ENCODE data around the gene APLP1.
"Not testable (repeated sequence)": the region's sequence is repeated elsewhere in the genome, so short reads cannot be mapped to it uniquely, and the experiment has no call there.

APLP1 gene

DNA sequence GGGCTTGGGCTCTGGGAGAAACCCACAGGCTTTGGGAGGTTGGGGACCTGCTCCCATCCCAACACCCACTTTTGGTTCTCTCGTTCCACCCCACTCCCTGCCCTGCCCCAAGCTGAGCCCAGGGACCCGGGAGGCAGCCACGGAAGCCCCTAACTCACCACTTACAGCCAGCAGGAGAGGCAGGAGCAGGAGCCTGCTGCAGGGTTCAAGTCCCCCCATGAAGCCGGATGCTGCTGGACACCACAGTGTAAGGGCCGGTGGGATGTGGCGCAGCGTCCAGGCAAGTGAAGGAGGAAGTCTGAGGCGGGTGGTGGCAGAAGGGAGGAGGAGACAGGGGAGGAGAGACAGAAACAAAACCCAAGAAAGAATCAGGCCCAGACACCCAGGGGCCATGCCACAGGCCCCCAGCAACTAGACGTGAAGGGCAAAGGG lies 39.7 kb downstream of the APLP1 start, which contains the start of gene TYROBP:
Gene TYROBP, minus strand, starts transcription at position 286 of the 432 bp plus-strand sequence. Its CDS starts 67 bp downstream, at position 219.
- TF ChIP-seq, protein P1, sequence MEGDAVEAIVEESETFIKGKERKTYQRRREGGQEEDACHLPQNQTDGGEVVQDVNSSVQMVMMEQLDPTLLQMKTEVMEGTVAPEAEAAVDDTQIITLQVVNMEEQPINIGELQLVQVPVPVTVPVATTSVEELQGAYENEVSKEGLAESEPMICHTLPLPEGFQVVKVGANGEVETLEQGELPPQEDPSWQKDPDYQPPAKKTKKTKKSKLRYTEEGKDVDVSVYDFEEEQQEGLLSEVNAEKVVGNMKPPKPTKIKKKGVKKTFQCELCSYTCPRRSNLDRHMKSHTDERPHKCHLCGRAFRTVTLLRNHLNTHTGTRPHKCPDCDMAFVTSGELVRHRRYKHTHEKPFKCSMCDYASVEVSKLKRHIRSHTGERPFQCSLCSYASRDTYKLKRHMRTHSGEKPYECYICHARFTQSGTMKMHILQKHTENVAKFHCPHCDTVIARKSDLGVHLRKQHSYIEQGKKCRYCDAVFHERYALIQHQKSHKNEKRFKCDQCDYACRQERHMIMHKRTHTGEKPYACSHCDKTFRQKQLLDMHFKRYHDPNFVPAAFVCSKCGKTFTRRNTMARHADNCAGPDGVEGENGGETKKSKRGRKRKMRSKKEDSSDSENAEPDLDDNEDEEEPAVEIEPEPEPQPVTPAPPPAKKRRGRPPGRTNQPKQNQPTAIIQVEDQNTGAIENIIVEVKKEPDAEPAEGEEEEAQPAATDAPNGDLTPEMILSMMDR (conservative IDR thresholded peaks at IDR 0.05; ENCODE audit: low read depth, low read length) = no peak

DNA sequence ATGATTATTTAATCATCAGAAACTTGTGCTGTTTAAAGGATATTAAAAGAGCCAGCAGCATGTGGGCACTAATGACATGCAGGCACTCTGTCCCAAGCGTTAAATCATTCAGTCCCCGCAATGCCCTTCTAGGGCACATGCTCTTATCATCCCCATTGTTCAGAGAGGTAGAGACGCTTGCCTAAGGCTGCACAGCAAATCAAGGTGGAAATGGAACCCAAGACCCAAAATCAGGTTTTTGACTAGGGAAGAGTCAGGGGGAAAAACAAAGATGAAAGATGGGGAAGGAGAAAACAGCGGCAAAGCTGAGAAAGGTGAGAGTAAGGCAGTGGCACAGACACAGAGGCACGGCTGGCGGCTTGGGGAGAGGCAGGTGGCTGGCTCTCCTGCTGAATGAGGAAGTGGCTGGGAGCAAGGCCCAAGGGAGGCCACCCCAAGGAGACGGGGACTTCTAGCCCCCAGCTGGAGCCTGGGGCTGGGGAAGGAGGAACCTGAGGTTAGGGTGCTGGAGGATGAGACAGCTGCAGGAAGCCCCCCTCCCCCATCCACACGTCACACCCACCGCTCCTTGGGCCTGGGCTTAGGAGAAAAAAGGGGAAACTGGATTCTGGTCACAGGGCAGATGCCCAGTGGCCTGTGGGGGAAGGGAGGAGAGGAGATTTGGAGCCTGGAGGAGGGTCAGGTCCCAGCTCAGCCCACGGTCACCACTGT lies 40.8 kb downstream of the APLP1 start:
- TF ChIP-seq, protein P1 (conservative IDR thresholded peaks at IDR 0.05; ENCODE audit: low read depth, low read length) = no peak
- no peak for DNase-seq (ENCODE audit: low read depth)
- no peak overlapping the region for H3K4me3 ChIP-seq (ENCODE audit: low read length)

More for the DNA sequence above, 39.7 kb downstream of the APLP1 start, which contains the start of gene TYROBP:
- H3K4me3 ChIP-seq (ENCODE audit: low read length) = no peak within 1 kb of the TSS
- DNase-seq (ENCODE audit: low read depth) = no peak

DNA sequence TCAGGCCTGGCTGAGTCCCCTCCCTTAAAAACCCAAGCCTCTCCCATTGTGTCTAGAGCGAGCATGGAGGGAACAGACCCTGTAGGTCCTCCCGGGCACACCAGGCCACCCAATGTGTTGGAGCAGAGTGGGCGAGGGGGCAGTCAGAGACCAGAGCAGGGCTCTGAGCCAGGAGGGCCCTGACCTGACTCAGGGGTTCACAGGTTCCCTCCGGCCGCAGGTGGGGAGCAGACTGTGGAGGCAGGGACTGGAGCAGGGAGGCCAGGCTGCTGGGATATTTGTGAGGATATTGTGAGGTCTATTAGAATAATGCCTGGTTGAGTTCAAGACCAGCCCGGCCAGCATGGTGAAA lies 41.3 kb downstream of the APLP1 start:
- no peak for DNase-seq (ENCODE audit: low read depth)

DNA sequence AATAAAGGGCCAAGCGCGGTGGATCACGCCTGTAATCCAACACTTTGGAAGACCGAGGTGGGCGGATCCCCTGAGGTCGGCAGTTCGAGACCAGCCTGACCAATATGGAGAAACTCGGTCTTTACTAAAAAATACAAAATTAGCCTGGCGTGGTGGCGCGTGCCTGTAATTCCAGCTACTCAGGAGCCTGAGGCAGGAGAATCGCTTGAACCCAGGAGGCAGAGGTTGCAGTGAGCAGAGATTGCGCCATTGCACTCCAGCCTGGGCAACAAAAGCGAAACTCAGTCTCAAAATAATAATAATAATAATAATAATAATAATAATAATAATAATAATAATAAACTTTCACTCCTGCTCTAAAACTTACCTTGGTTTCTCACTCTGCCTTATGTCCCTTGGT lies 42.0 kb downstream of the APLP1 start:
- DNase-seq (ENCODE audit: low read depth); H3K4me3 ChIP-seq (ENCODE audit: low read length): not testable (repeated sequence)

More for the DNA sequence above, 41.3 kb downstream of the APLP1 start:
- TF ChIP-seq, protein P1 (conservative IDR thresholded peaks at IDR 0.05; ENCODE audit: low read depth, low read length) = no peak
- no peak overlapping the region for H3K4me3 ChIP-seq (ENCODE audit: low read length)

DNA sequence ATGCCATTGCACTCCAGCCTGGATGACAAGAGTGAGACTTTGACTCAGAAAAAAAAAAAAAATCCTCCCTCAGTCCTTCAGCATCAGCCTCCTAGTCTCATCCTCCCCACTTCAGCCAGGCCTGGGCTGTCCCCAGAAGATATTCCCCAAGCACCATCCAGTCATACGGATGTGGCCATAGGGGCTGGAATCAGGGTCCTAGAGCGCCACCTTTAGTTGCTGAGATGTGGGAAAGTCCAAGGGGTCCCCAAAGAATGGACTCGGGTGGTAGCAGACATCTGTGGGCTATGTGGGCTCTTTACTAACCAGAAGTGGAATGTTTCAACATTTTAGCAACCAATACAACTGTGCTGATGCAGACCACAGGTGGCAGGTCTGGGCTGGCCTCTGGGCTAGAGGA lies 42.8 kb downstream of the APLP1 start:
- H3K4me3 ChIP-seq (ENCODE audit: low read length) = no peak overlapping the region
- no peak for DNase-seq (ENCODE audit: low read depth)
- TF ChIP-seq, protein P1 (conservative IDR thresholded peaks at IDR 0.05; ENCODE audit: low read depth, low read length) = peak; percentile 2

DNA sequence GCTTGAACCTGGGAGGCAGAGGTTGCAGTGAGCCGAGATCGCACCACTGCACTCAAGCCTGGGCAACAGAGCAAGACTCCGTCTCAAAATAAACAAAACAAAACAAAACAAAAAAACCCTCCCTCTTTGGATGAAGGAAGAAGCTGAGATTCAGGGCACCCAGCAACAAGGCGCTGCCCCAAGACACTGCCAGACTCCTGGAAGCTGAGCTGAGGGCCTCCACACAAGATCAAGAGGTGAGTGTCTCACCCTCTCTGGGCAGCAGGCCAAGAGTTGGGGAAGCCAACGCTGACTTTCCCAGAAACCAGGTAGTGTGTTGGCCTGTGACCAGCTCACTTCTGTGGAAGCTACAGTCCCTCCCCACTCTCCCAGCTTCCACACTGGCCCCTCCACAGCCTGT lies 43.4 kb downstream of the APLP1 start:
- TF ChIP-seq, protein P1 (conservative IDR thresholded peaks at IDR 0.05; ENCODE audit: low read depth, low read length) = no peak
- DNase-seq (ENCODE audit: low read depth) = no peak
- no peak overlapping the region for H3K4me3 ChIP-seq (ENCODE audit: low read length)

DNA sequence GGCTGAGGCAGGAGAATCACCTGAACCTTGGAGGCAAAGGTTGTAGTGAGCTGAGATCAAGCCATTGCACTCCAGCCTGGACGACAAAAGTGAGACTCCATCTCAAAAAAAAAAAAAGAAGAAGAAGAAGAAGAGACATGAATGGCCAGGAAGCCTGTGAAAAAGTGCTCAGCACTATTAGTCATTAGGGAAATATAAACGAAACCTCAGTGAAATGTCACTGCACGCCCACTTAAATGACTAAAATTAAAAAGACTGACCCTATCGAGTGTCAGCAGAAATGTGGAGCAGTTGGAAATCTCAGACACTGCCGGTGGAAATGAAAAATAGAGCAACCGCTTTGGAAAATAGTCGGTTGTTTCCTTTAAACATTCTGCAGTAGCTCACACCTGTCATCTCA lies 45.2 kb downstream of the APLP1 start:
- DNase-seq (ENCODE audit: low read depth) = no peak
- TF ChIP-seq, protein P1 (conservative IDR thresholded peaks at IDR 0.05; ENCODE audit: low read depth, low read length) = no peak

More for the DNA sequence above, 45.2 kb downstream of the APLP1 start:
- H3K4me3 ChIP-seq (ENCODE audit: low read length) = no peak overlapping the region

All from retinal pigment epithelial cell (primary cell).